Esophagus muscularis mucosa (tissue), 4 donors: ENCODE results near the gene B3GALT4.

ENCODE experiments used
- CTCF ChIP-seq, 3 experiments: fragments of 200-600 bp in 2 of 3; fragments of 450-650 bp in 1 of 3; sonication (generic) in 2 of 3; IDR thresholded peaks; one replicate each; pipeline ENCODE4 v1.5.1; 2017 to 2019; ENCODE audit warnings: antibody characterized with exemption in 3 of 3, mild to moderate bottlenecking in 2 of 3, moderate library complexity in 1 of 3
- EP300 ChIP-seq: sonication (generic); formaldehyde crosslinking; IDR thresholded peaks from one replicate; pipeline ENCODE4 v1.6.1; 2017; ENCODE audit warnings: antibody characterized with exemption
- POLR2A ChIP-seq: fragments of 450-650 bp; IDR thresholded peaks from one replicate; pipeline ENCODE4 v1.6.1; 2017; ENCODE audit warnings: antibody characterized with exemption, moderate library complexity, mild to moderate bottlenecking, low read depth
- POLR2AphosphoS5 ChIP-seq, 2 donors: sonication (generic); formaldehyde crosslinking; IDR thresholded peaks; one replicate each; pipeline ENCODE4 v1.6.1; 2017; ENCODE audit warnings: antibody characterized with exemption in 2 of 2

- no peak for TF ChIP-seq CTCF (IDR thresholded peaks at IDR 0.05)
- TF ChIP-seq POLR2A: no peak
- no peak for TF ChIP-seq POLR2AphosphoS5 (IDR thresholded peaks at IDR 0.05)
- TF ChIP-seq EP300: no peak
Measured at GRCh38 chr6:33236328-33236727, 40.6 kb upstream of the B3GALT4 start.
